Smooth muscle cell of the brain vasculature (primary cell): Measurements from ENCODE around the gene KLHL14.

Source experiments
- DNase-seq: peaks from one replicate; pipeline ENCODE4 v3.0.0-alpha.2; 2012; ENCODE audit warnings: low read depth, low spot score

Gene KLHL14

GRCh38 chr18:32637226-32637625, 135.6 kb downstream of the KLHL14 start:
- no peak for DNase-seq

DNA sequence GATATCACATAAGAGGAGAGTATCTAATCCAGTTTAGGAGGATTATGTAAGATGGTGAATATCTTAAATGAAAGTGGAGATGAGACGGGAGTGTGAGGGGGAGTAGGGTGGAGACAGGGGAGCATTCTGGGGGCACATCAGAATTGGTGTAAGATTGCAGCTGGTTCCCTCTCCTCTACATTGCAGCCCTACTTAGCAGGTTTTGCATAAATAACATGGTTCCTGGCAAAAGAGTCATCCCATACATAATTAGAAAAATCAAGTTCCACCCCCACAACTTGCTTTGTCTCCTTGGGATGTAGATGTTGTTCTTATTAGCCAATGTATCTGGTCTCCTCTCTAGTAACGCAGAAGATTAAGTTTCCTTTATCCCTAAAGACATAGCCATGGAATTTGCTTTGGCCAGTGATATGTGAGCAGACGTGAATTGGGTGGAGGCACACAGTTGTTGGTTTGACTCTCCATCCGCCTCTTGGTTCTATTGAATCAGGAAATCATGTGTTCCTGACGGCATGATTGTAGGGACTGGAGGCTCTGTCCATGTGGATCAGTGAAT, 137.9 kb downstream of the KLHL14 start:
- no peak for DNase-seq

GRCh38 chr18:32629981-32630700, 142.7 kb downstream of the KLHL14 start:
- DNase-seq: no peak

DNA sequence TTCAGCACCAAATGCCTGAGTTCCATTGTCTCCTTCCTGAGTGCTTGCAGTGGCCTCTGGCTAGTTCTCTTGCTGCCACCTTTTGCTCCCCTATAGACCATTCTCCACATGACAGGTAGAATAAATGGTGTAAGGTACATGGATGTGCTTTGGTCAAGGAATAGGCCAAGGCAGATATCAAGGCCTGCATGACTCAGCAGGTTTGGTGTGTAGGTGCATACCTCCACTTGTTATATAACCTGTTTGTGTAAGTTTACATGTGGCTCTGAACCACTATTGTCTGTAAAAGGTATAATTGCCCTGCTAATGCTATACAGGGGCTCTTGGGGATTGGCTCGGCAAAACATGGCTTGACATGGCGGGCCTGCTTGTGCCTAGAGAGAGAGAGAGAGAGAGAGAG, 143.5 kb downstream of the KLHL14 start:
- no peak for DNase-seq

DNA sequence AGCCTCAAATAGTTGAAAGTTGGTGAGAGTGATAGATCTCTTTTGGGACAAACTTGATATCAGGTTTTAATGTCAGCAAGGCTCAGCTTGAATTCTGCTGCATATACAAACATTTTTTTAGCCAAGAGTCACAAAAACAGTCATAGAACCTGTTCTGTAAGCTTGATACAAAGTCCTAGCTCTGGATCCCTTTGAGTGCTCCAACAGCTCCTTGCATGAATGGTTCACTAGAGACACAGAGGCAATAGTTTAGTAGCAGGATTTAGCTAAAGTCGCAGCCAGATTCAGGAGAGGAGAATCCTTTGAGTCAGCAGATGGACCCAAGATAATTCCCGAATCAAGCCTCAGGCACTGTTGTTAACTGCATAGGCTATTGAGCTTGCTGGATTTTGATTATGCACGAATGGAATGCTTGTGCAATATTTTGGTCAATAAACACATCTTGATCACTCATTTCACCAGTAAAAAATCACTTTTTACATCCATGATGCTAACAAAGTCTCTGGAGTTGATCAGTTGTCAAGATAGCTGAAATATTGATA, 148.6 kb downstream of the KLHL14 start:
- DNase-seq: no peak

DNA sequence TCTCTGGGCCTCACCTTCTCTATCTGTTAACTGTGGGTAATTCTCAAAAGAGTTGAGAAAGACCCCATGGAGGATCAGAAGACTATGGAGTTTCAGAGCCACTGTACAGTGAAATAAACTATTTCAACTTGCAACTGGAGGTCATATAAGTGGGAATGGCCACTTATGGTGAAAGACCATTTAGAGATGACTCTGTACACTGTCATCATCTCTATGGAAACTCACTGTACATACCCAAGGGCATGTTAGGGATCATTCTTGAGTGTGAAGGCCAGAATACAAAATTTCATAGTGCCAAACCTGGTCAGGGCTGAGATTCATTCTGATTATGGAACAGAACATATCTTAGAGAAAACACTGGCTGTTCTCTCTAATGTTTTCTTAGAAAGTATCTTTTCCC, 149.3 kb downstream of the KLHL14 start:
- DNase-seq: no peak
